ENCODE data around the gene CRMP1. TPM values are rescaled to one million over a fixed set of nuclear protein-coding genes. Genes with fewer than 3 reads are reported as not detected.
A peak's percentile ranks its signal among the peaks of the same experiment; 100 is the strongest.

CRMP1 gene
- total RNA-seq, 1 donor from 2014 or later: 1.9 TPM

DNA sequence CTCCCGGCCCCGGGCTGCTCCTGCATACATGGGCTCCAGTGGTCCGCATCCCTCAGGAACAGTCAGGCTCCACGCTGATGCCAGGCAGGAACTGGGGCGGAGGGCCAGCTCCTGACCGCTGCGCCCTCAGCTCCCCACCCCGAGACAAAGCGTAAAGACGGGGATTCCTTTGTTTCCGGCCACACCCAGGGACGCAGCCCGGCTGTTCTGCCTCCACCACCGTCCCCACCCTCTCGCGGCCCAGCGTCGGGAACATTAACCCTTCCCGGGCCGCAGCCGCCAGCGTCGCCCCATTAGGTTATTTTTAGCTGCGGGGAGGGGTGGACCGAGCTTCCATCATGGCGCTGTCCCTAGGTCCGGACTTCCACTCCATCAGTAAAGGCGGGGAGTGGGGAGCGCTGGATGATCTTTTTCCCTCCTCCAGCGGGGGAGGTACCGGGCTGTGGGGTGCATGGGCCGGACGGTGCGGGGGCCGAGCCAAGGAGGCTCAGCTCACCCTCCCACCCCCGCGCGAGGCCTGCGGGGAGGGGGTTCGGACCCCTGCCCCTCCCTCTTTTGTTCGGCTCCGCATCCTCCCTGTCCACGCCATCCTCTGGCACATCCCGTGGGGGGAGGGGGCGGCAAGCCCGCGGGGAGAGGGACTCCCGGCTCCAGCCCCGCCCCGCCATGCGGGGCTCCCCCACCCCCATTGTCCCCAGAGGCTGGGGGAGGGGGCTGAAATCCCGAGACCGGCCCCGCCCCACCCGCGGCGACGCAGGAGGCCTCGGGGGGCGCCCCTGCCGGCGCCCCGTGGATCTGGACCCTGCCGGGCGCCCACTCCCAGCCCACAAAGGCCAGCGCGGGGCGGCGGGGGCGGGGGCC is 5.3 kb downstream of the CRMP1 start:
- Histone ChIP-seq H3K4me1 (peaks cover 7 to 14% of the 10 kb centered on the region in 2 donors), H3K9me3 (no peaks in the 10 kb centered on the region), H3K27ac (no peak overlapping the region), H3K36me3 (no peaks in the 10 kb centered on the region), H3K4me3 (peak overlapping the region; percentile 49 to 61), H3K27me3 (peaks cover 16% of the 10 kb centered on the region)
- TF ChIP-seq, protein P1, sequence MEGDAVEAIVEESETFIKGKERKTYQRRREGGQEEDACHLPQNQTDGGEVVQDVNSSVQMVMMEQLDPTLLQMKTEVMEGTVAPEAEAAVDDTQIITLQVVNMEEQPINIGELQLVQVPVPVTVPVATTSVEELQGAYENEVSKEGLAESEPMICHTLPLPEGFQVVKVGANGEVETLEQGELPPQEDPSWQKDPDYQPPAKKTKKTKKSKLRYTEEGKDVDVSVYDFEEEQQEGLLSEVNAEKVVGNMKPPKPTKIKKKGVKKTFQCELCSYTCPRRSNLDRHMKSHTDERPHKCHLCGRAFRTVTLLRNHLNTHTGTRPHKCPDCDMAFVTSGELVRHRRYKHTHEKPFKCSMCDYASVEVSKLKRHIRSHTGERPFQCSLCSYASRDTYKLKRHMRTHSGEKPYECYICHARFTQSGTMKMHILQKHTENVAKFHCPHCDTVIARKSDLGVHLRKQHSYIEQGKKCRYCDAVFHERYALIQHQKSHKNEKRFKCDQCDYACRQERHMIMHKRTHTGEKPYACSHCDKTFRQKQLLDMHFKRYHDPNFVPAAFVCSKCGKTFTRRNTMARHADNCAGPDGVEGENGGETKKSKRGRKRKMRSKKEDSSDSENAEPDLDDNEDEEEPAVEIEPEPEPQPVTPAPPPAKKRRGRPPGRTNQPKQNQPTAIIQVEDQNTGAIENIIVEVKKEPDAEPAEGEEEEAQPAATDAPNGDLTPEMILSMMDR (IDR thresholded peaks at IDR 0.05): no peak
- no peak for DNase-seq (ENCODE audit: low spot score in 2 of 2)
- intact Hi-C loops (cut with DNase I): no loop called here

DNA sequence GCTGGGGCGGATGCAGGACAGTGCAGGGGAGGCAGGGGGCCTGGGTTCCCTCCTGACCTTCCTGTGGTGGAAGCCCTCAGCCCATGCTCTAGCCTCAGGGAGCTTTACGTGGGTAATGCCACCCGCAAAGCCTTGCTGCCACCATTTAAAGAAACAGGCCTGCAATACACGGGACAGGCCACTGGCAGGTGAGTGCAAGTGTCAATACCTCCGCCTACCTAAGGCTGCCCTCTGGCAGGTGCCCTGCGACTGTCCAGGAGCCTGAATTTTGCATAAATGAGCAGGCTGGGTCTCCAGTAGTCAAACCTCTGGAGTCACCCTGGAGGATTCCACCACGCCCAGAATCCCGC is 5.9 kb downstream of the CRMP1 start:
- intact Hi-C loops (cut with DNase I): no loop called here
- TF ChIP-seq, protein P1 (IDR thresholded peaks at IDR 0.05): no peak
- peaks cover 15% of the 10 kb centered on the region for H3K27me3 ChIP-seq
- peaks cover 7 to 14% of the 10 kb centered on the region in 2 donors for H3K4me1 ChIP-seq
- H3K4me3 ChIP-seq: peak overlapping the region in 1 of 2 donors; percentile 61
- no peaks in the 10 kb centered on the region for H3K36me3 ChIP-seq
- H3K27ac ChIP-seq: no peak overlapping the region
- DNase-seq (ENCODE audit: low spot score in 2 of 2): no peak
- H3K9me3 ChIP-seq: no peaks in the 10 kb centered on the region

DNA sequence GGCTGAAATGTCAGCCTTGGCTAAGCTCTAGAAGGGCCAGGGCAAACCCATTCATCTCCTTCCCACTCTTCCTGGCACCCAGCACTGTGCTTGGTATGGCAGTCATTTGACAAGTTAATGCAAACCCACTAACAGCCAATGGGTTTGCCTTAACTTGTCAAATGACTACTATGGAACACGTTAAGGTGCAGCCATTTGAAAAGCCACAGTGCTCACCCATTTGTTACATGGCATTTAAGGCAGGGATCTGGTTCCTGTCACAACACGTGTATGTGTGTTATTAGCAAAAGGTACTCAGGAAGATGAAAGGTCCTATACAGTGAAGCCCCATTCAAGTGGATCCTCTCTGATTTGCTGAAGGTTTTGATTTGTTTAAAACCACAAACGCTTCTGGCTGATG is 7.2 kb downstream of the CRMP1 start:
- intact Hi-C loops (cut with DNase I): no loop called here
- TF ChIP-seq, protein P1 (IDR thresholded peaks at IDR 0.05): no peak
- no peak for DNase-seq (ENCODE audit: low spot score in 2 of 2)
- no peak overlapping the region for H3K4me3 ChIP-seq
- peaks cover 9% of the 10 kb centered on the region for H3K27me3 ChIP-seq
- peaks cover 7 to 14% of the 10 kb centered on the region in 2 donors for H3K4me1 ChIP-seq
- H3K36me3 ChIP-seq: no peaks in the 10 kb centered on the region
- no peak overlapping the region for H3K27ac ChIP-seq
- H3K9me3 ChIP-seq: no peaks in the 10 kb centered on the region

DNA sequence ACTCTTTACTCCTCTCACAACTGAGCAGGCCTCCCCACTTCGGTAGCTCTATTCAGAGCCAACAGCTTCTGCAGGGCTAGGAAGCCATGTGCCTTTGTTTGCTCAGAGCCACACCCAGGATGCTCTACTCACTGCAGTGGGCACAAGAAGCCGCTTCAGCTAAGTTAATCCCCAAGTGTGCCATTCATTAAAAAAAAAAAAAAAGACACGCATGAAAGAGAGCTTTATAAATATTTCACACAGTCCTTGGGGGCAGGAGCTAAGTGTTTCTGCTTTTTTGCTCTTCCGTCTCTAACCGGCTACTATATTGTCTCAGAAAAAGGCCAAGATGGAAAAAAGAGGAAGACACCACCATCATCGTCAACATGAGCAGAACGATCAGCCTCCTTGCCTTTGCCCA is 8.1 kb downstream of the CRMP1 start:
- Histone ChIP-seq H3K27ac (no peak overlapping the region), H3K36me3 (no peaks in the 10 kb centered on the region), H3K4me3 (no peak overlapping the region), H3K9me3 (no peaks in the 10 kb centered on the region), H3K27me3 (no peaks in the 10 kb centered on the region), H3K4me1 (peaks cover 7 to 11% of the 10 kb centered on the region in 2 donors)
- TF ChIP-seq, protein P1 (IDR thresholded peaks at IDR 0.05): no peak
- DNase-seq (ENCODE audit: low spot score in 2 of 2): no peak
- intact Hi-C loops (cut with DNase I): no loop called here

DNA sequence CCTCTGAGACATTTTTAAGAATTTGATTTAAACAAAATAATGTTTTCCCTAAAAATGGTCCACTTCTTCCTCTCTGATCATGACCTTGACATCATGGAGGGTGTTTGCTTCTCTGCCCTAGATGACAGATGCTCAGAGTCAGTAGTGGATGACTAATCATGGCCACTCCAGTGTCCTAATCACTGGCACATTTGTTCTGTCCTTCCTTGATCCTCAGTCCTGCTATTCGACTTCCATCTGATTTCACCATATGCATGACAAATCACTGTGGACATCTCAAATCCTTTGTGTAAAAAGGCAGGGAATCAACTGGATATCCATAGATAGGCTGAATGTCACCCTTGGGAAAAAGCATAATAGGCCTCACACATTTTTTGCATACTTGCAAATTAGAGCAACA is 9.0 kb downstream of the CRMP1 start:
- intact Hi-C loops (cut with DNase I): no loop called here

More for the DNA sequence above, 9.0 kb downstream of the CRMP1 start:
- H3K27ac ChIP-seq: no peak overlapping the region
- H3K36me3 ChIP-seq: no peaks in the 10 kb centered on the region
- H3K4me3 ChIP-seq: no peak overlapping the region
- H3K9me3 ChIP-seq: no peaks in the 10 kb centered on the region
- H3K4me1 ChIP-seq: peaks cover 7 to 11% of the 10 kb centered on the region in 2 donors
- TF ChIP-seq, protein P1 (IDR thresholded peaks at IDR 0.05): no peak
- no peaks in the 10 kb centered on the region for H3K27me3 ChIP-seq
- no peak for DNase-seq (ENCODE audit: low spot score in 2 of 2)

Data from ascending aorta (tissue), 2 donors.